Measurements from ENCODE around the gene GIMAP7.

The GIMAP7 gene

GRCh38 chr7:150556521-150557138 is 42.0 kb downstream of the GIMAP7 start:
- Histone ChIP-seq H2AFZ (ENCODE audit: insufficient read depth, low read length, poor library complexity) (no peak overlapping the region), H2BK120ac (ENCODE audit: insufficient read depth, low read length, poor library complexity) (no peak overlapping the region), H2BK12ac (ENCODE audit: low read length) (no peak overlapping the region), H3K4me1 (ENCODE audit: control insufficient read depth in 1 of 2, insufficient read depth in 2 of 2, low read length in 2 of 2) (no peaks in the 10 kb centered on the region), H3K79me2 (ENCODE audit: control insufficient read depth, insufficient read depth, low read length, poor library complexity) (no peaks in the 10 kb centered on the region), H4K91ac (ENCODE audit: low read depth, low read length) (no peak overlapping the region), H3K27ac (ENCODE audit: low read depth, low read length) (no peak overlapping the region), H4K12ac (ENCODE audit: low read depth, low read length) (no peak overlapping the region), H2AK5ac (ENCODE audit: low read length) (no peak overlapping the region), H3K14ac (ENCODE audit: low read length) (no peak overlapping the region), H4K8ac (ENCODE audit: low read depth, low read length) (no peak overlapping the region), H3K9ac (ENCODE audit: low read length) (no peak overlapping the region), H3K4me3 (ENCODE audit: low read depth, low read length) (no peak overlapping the region), H3K4ac (ENCODE audit: low read depth, low read length) (no peak overlapping the region), H2BK5ac (ENCODE audit: low read depth, low read length, poor library complexity) (no peak overlapping the region), H3K79me1 (ENCODE audit: low read length) (no peaks in the 10 kb centered on the region), H3K18ac (ENCODE audit: low read length) (no peak overlapping the region), H3K9me3 (ENCODE audit: insufficient read depth, low read depth, low read length) (peaks cover 4% of the 10 kb centered on the region), H3K4me2 (ENCODE audit: low read length) (no peak overlapping the region), H3K23ac (ENCODE audit: low read length) (no peak overlapping the region), H3K36me3 (ENCODE audit: control insufficient read depth in 1 of 2, insufficient read depth in 2 of 2, low read length in 2 of 2) (no peaks in the 10 kb centered on the region), H3K27me3 (ENCODE audit: insufficient read depth, low read length) (no peaks in the 10 kb centered on the region)
- WGBS (ENCODE audit: extremely low coverage, insufficient coverage, insufficient read length), result no CpG with 5 or more reads among the region's 4 CpGs
- no peak for DNase-seq

GRCh38 chr7:150560486-150560885 is 45.8 kb downstream of the GIMAP7 start:
- Histone ChIP-seq H4K8ac (ENCODE audit: low read depth, low read length) (no peak overlapping the region), H3K27ac (ENCODE audit: low read depth, low read length) (no peak overlapping the region), H2BK120ac (ENCODE audit: insufficient read depth, low read length, poor library complexity) (no peak overlapping the region), H3K9ac (ENCODE audit: low read length) (no peak overlapping the region), H3K4me2 (ENCODE audit: low read length) (no peak overlapping the region), H3K4me1 (ENCODE audit: control insufficient read depth in 1 of 2, insufficient read depth in 2 of 2, low read length in 2 of 2) (no peaks in the 10 kb centered on the region), H3K27me3 (ENCODE audit: insufficient read depth, low read length) (no peaks in the 10 kb centered on the region), H2BK5ac (ENCODE audit: low read depth, low read length, poor library complexity) (no peak overlapping the region), H3K14ac (ENCODE audit: low read length) (no peak overlapping the region), H3K4ac (ENCODE audit: low read depth, low read length) (no peak overlapping the region), H2AFZ (ENCODE audit: insufficient read depth, low read length, poor library complexity) (no peak overlapping the region), H2AK5ac (ENCODE audit: low read length) (no peak overlapping the region), H3K23ac (ENCODE audit: low read length) (no peak overlapping the region), H3K18ac (ENCODE audit: low read length) (no peak overlapping the region), H4K12ac (ENCODE audit: low read depth, low read length) (no peak overlapping the region), H3K4me3 (ENCODE audit: low read depth, low read length) (no peak overlapping the region), H2BK12ac (ENCODE audit: low read length) (no peak overlapping the region), H4K91ac (ENCODE audit: low read depth, low read length) (no peak overlapping the region), H3K79me2 (ENCODE audit: control insufficient read depth, insufficient read depth, low read length, poor library complexity) (no peaks in the 10 kb centered on the region), H3K9me3 (ENCODE audit: insufficient read depth, low read depth, low read length) (peaks cover 2% of the 10 kb centered on the region), H3K79me1 (ENCODE audit: low read length) (no peaks in the 10 kb centered on the region), H3K36me3 (ENCODE audit: control insufficient read depth in 1 of 2, insufficient read depth in 2 of 2, low read length in 2 of 2) (no peaks in the 10 kb centered on the region)
- WGBS (ENCODE audit: extremely low coverage, insufficient coverage, insufficient read length), result no CpG with 5 or more reads among the region's 1 CpG
- DNase-seq, result no peak

- no peak overlapping the region for H2BK5ac ChIP-seq (ENCODE audit: low read depth, low read length, poor library complexity)
Measured at GRCh38 chr7:150562919-150563318, 48.2 kb downstream of the GIMAP7 start.

GRCh38 chr7:150564006-150564405 is 49.3 kb downstream of the GIMAP7 start:
- Histone ChIP-seq H3K14ac (ENCODE audit: low read length) (no peak overlapping the region), H4K12ac (ENCODE audit: low read depth, low read length) (no peak overlapping the region), H2AFZ (ENCODE audit: insufficient read depth, low read length, poor library complexity) (no peak overlapping the region), H2AK5ac (ENCODE audit: low read length) (no peak overlapping the region), H4K8ac (ENCODE audit: low read depth, low read length) (no peak overlapping the region), H3K4me2 (ENCODE audit: low read length) (no peak overlapping the region), H3K23ac (ENCODE audit: low read length) (no peak overlapping the region), H3K36me3 (ENCODE audit: control insufficient read depth in 1 of 2, insufficient read depth in 2 of 2, low read length in 2 of 2) (no peaks in the 10 kb centered on the region), H3K9me3 (ENCODE audit: insufficient read depth, low read depth, low read length) (peaks cover 2% of the 10 kb centered on the region), H3K4me1 (ENCODE audit: control insufficient read depth in 1 of 2, insufficient read depth in 2 of 2, low read length in 2 of 2) (no peaks in the 10 kb centered on the region), H3K27me3 (ENCODE audit: insufficient read depth, low read length) (no peaks in the 10 kb centered on the region), H2BK120ac (ENCODE audit: insufficient read depth, low read length, poor library complexity) (no peak overlapping the region), H2BK12ac (ENCODE audit: low read length) (no peak overlapping the region), H3K4me3 (ENCODE audit: low read depth, low read length) (no peak overlapping the region), H3K4ac (ENCODE audit: low read depth, low read length) (no peak overlapping the region), H4K91ac (ENCODE audit: low read depth, low read length) (no peak overlapping the region), H3K79me1 (ENCODE audit: low read length) (no peaks in the 10 kb centered on the region), H2BK5ac (ENCODE audit: low read depth, low read length, poor library complexity) (no peak overlapping the region), H3K79me2 (ENCODE audit: control insufficient read depth, insufficient read depth, low read length, poor library complexity) (no peaks in the 10 kb centered on the region), H3K27ac (ENCODE audit: low read depth, low read length) (no peak overlapping the region), H3K18ac (ENCODE audit: low read length) (no peak overlapping the region), H3K9ac (ENCODE audit: low read length) (no peak overlapping the region)
- no CpG with 5 or more reads among the region's 5 CpGs for WGBS (ENCODE audit: extremely low coverage, insufficient coverage, insufficient read length)
- no peak for DNase-seq

More at GRCh38 chr7:150562919-150563318, 48.2 kb downstream of the GIMAP7 start:
- Histone ChIP-seq H4K12ac (ENCODE audit: low read depth, low read length) (no peak overlapping the region), H3K4me2 (ENCODE audit: low read length) (no peak overlapping the region), H2BK120ac (ENCODE audit: insufficient read depth, low read length, poor library complexity) (no peak overlapping the region), H3K27me3 (ENCODE audit: insufficient read depth, low read length) (no peaks in the 10 kb centered on the region), H2BK12ac (ENCODE audit: low read length) (no peak overlapping the region), H3K9ac (ENCODE audit: low read length) (no peak overlapping the region), H3K79me2 (ENCODE audit: control insufficient read depth, insufficient read depth, low read length, poor library complexity) (no peaks in the 10 kb centered on the region), H3K23ac (ENCODE audit: low read length) (no peak overlapping the region), H3K4me1 (ENCODE audit: control insufficient read depth in 1 of 2, insufficient read depth in 2 of 2, low read length in 2 of 2) (no peaks in the 10 kb centered on the region), H3K14ac (ENCODE audit: low read length) (no peak overlapping the region), H3K4me3 (ENCODE audit: low read depth, low read length) (no peak overlapping the region), H3K4ac (ENCODE audit: low read depth, low read length) (no peak overlapping the region), H3K9me3 (ENCODE audit: insufficient read depth, low read depth, low read length) (peaks cover 2% of the 10 kb centered on the region), H3K18ac (ENCODE audit: low read length) (no peak overlapping the region), H4K8ac (ENCODE audit: low read depth, low read length) (no peak overlapping the region), H2AK5ac (ENCODE audit: low read length) (no peak overlapping the region), H3K79me1 (ENCODE audit: low read length) (no peaks in the 10 kb centered on the region), H4K91ac (ENCODE audit: low read depth, low read length) (no peak overlapping the region), H3K27ac (ENCODE audit: low read depth, low read length) (no peak overlapping the region), H2AFZ (ENCODE audit: insufficient read depth, low read length, poor library complexity) (no peak overlapping the region), H3K36me3 (ENCODE audit: control insufficient read depth in 1 of 2, insufficient read depth in 2 of 2, low read length in 2 of 2) (no peaks in the 10 kb centered on the region)
- no peak for DNase-seq
- no CpG with 5 or more reads among the region's 2 CpGs for WGBS (ENCODE audit: extremely low coverage, insufficient coverage, insufficient read length)

Data from trophoblast cell (in vitro differentiated cells and primary cell).